Sigmoid colon (tissue), 4 donors: ENCODE measurements around the gene PTH2R.

Experiments used
- CTCF ChIP-seq, 4 experiments: fragments of 450-650 bp in 3 of 4; fragments of 200-600 bp in 1 of 4; IDR thresholded peaks; one replicate each; pipeline ENCODE4 v1.5.1; 2016 to 2019; ENCODE audit warnings: antibody characterized with exemption in 4 of 4, mild to moderate bottlenecking in 3 of 4, moderate library complexity in 2 of 4
- EP300 ChIP-seq, 4 donors: sonication (generic); formaldehyde crosslinking; IDR thresholded peaks; one replicate each; pipeline ENCODE4 v1.6.1; 2017; ENCODE audit warnings: antibody characterized with exemption in 4 of 4

DNA sequence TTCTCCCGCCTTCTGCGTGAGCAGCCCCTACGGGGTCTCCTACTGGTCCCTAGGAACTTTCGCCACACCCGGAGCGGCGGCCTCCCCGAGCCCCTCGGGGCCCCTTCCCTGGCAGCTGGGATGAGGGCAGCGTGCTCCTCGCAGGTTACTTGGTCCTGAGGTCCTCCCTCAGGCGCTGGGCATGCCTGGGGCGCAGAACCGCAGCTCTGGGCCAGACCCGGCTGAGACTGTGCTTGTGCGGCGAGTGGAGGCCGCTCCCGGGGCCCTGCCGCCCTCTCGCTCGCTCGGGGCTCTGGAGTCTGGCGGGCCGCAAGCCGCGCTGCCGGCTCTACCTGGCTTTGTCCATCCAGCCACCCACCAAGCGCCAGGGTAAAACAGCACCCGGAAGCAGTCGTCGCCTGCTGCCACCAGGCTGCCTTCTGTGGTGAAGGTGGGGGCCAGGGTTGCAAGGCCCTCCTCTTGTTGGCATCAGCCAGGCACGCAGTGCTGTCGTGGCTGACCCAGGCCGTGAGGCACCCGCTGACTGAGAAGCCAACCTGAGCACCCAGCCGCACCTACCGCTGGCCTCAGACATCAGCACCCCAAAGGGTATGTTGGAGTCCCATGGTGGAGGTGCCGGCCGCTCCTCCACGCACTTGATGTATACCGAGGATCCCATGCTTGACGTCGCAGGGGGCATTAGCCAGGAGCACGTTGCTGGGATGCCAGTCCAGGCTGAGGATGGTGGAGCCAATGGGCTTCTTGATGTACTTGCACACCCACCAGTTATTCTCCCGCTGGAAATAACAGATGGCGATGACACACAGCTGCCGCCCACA is 46.1 kb upstream of the PTH2R start:
- TF ChIP-seq CTCF (IDR thresholded peaks at IDR 0.05) (no peak), EP300 (IDR thresholded peaks at IDR 0.05) (no peak)
